Measurements from ENCODE around the gene UBASH3A. TPM values are rescaled to one million over a fixed set of nuclear protein-coding genes. Genes with fewer than 3 reads are reported as not detected.

Gene UBASH3A
- total RNA-seq, 1 donor from 2014 or later, result not detected

GRCh38 chr21:42370894-42371654 lies 32.6 kb upstream of the UBASH3A start:
- no peak for DNase-seq

DNA sequence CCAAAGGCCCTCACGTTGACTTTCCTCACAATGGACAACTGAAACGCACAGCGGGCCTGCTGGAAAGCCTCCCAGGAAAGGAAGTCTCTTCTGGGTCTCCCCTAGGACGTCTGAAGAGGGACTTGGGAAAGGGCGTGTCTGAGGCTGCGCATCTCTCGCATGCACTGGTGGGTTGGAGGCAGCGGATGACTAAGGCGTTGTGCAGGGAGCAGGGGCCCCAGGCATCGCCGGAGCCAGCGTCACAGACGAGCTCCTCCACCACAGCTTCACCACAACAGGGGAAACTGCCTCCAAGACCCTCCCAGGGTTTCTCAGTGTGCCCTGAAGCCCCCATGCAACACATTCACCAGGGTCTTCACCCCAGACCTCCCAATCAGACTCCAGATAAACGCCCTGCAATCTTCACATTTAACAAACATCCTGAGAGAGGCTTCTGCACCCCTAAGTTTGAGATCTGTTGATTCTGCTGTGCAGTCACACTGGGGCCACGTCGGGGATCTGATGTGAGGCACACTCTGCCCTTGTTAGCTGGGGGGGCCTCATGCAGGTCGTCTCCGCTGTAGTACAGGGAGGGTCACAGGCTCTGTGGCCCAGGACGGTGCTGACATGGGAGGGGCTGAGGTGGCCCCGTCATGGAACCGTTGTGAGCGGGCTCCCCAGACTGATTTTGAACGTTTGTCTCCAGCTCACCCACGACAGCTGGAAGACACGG lies 30.4 kb upstream of the UBASH3A start:
- intact Hi-C loops (cut with micrococcal nuclease), result no loop called here
- peaks cover 90% of the 10 kb centered on the region for H3K27me3 ChIP-seq (ENCODE audit: low read depth)
- no peak overlapping the region for H3K4me3 ChIP-seq
- no peaks in the 10 kb centered on the region for H3K36me3 ChIP-seq
- no peaks in the 10 kb centered on the region for H3K4me1 ChIP-seq
- H3K9me3 ChIP-seq (replicated peaks), result no peaks in the 10 kb centered on the region
- H3K27ac ChIP-seq (replicated peaks), result no peak overlapping the region
- no peak for TF ChIP-seq CTCF (IDR thresholded peaks at IDR 0.05; ENCODE audit: borderline replicate concordance)
- DNase-seq, result no peak

More at GRCh38 chr21:42370894-42371654, 32.6 kb upstream of the UBASH3A start:
- H3K4me1 ChIP-seq, result no peaks in the 10 kb centered on the region
- intact Hi-C loops (cut with micrococcal nuclease), result no loop called here
- H3K4me3 ChIP-seq, result no peak overlapping the region
- no peaks in the 10 kb centered on the region for H3K9me3 ChIP-seq (replicated peaks)
- TF ChIP-seq CTCF (IDR thresholded peaks at IDR 0.05; ENCODE audit: borderline replicate concordance), result no peak
- peaks cover 88% of the 10 kb centered on the region for H3K27me3 ChIP-seq (ENCODE audit: low read depth)
- H3K36me3 ChIP-seq, result no peaks in the 10 kb centered on the region
- no peak overlapping the region for H3K27ac ChIP-seq (replicated peaks)

GRCh38 chr21:42373908-42374455 lies 29.7 kb upstream of the UBASH3A start:
- no peak overlapping the region for H3K27ac ChIP-seq (replicated peaks)
- intact Hi-C loops (cut with micrococcal nuclease), result no loop called here
- H3K4me1 ChIP-seq, result no peaks in the 10 kb centered on the region
- peaks cover 84% of the 10 kb centered on the region for H3K27me3 ChIP-seq (ENCODE audit: low read depth)
- H3K4me3 ChIP-seq, result no peak overlapping the region
- no peaks in the 10 kb centered on the region for H3K36me3 ChIP-seq
- DNase-seq, result no peak
- H3K9me3 ChIP-seq (replicated peaks), result no peaks in the 10 kb centered on the region
- TF ChIP-seq CTCF (IDR thresholded peaks at IDR 0.05; ENCODE audit: borderline replicate concordance), result no peak

DNA sequence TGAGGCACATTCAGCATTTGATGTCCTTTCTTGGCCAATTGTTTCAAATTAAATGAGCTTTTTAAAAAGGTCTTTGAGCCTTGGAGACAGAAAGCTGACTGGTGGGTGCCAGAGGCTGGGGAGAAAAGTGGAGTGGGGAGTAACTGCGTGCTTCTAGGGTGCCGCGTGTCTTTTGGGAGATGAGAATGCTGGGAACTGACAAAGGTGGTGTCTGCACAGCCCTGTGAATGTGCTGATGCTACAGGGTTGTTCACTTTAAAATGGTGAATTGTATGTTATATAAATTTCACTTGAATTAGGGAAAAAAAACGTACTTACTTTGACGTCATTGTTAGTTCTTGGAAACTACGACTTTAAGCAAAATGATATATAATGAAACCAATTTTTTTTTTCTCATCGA lies 29.2 kb upstream of the UBASH3A start:
- no peaks in the 10 kb centered on the region for H3K9me3 ChIP-seq (replicated peaks)
- H3K27me3 ChIP-seq (ENCODE audit: low read depth), result peaks cover 80% of the 10 kb centered on the region
- no peak overlapping the region for H3K27ac ChIP-seq (replicated peaks)
- no peak overlapping the region for H3K4me3 ChIP-seq
- intact Hi-C loops (cut with micrococcal nuclease), result no loop called here
- no peak for TF ChIP-seq CTCF (IDR thresholded peaks at IDR 0.05; ENCODE audit: borderline replicate concordance)
- no peaks in the 10 kb centered on the region for H3K36me3 ChIP-seq
- no peak for DNase-seq
- no peaks in the 10 kb centered on the region for H3K4me1 ChIP-seq

DNA sequence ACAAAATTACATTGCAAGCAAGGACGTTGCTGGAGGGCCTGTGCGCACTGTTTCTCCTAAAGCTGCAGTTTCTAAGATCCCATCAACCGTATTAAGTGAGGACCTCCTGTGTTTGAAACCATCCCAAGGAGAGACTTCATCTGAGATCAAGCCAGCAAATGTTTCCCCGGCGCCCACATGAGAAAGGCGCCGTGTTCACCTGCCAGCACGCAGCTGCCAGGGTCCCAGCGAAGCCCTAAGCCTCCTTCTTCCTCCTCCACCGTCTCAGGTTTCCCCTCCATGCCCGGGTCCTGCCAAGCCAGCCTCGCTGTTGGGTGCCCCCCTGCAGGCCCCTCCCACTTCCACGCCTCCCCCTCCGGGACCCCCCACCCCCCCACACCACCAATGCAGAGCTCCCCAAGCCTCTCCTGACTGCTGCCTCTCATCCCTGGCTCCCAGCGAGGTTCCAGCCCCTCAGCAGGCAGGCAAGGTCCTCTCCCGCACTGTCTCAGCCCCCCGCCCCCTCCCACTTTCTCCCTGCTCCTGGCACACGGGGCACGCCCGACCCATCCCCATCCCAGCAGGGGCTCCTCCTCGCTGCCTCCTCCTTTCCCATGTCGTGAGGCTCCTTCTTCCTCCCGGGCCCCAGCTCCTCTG lies 28.7 kb upstream of the UBASH3A start:
- no peak for DNase-seq
- H3K9me3 ChIP-seq (replicated peaks), result no peaks in the 10 kb centered on the region
- H3K36me3 ChIP-seq, result no peaks in the 10 kb centered on the region
- intact Hi-C loops (cut with micrococcal nuclease), result no loop called here
- peaks cover 75% of the 10 kb centered on the region for H3K27me3 ChIP-seq (ENCODE audit: low read depth)
- TF ChIP-seq CTCF (IDR thresholded peaks at IDR 0.05; ENCODE audit: borderline replicate concordance), result no peak
- no peak overlapping the region for H3K4me3 ChIP-seq
- H3K4me1 ChIP-seq, result no peaks in the 10 kb centered on the region
- H3K27ac ChIP-seq (replicated peaks), result no peak overlapping the region

Data from left ventricle myocardium inferior (tissue), 1 donor.